HG03064 (cell line): Measurements from ENCODE around the gene BCL7B.
"Not testable (repeated sequence)": the region's sequence is repeated elsewhere in the genome, so short reads cannot be mapped to it uniquely, and the experiment has no call there.

ENCODE experiments used
- ATAC-seq: cut with Tn5 transposase; IDR thresholded peaks from one replicate; pipeline ENCODE4 v1.9.1; 2021; ENCODE audit warnings: low read depth; ENCODE audit not compliant: unreplicated experiment

BCL7B gene

GRCh38 chr7:73537051-73537450, 20.4 kb downstream of the BCL7B start:
- ATAC-seq: no peak

GRCh38 chr7:73536479-73536878, 21.0 kb downstream of the BCL7B start:
- ATAC-seq: no peak

DNA sequence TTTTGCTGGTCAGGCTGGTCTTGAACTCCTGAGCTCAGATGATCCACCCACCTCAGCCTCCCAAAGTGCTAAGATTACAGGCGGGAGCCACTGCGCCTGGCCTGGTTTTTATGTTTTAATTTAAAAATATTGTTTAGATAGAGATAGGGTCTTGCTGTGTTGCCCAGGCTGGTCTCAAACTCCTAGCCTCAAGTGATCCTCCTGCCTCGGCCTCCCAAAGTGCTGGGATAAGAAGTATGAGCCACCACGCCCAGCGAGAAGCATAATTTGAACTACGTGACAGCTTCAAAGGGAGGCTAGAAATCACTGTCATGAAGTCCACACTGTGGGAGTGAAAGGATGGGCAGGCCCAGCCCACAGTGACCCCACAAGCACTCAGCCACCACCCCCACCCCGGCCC, 21.6 kb downstream of the BCL7B start:
- not testable (repeated sequence) for ATAC-seq

- no peak for ATAC-seq
Measured at GRCh38 chr7:73533742-73534141, 23.7 kb downstream of the BCL7B start.

DNA sequence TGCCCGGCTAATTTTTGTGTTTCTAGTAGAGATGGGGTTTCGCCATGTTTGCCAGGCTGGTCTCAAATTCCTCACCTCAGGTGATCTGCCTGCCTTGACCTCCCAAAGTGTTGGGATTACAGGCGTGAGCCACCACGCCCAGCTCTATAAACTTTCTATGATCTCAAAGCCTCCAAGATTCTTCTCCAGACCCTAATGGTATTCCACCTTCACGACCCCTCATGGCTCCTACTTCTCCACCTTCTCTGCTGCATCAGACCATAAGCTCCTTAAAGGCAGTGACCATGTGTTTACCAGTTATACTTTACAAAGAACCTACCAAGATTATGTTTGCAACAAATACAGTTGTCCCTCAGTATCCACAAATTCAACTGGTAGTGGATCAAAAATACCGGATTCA, 25.3 kb downstream of the BCL7B start:
- no peak for ATAC-seq

- no peak for ATAC-seq
Measured at GRCh38 chr7:73530800-73531199, 26.7 kb downstream of the BCL7B start.

DNA sequence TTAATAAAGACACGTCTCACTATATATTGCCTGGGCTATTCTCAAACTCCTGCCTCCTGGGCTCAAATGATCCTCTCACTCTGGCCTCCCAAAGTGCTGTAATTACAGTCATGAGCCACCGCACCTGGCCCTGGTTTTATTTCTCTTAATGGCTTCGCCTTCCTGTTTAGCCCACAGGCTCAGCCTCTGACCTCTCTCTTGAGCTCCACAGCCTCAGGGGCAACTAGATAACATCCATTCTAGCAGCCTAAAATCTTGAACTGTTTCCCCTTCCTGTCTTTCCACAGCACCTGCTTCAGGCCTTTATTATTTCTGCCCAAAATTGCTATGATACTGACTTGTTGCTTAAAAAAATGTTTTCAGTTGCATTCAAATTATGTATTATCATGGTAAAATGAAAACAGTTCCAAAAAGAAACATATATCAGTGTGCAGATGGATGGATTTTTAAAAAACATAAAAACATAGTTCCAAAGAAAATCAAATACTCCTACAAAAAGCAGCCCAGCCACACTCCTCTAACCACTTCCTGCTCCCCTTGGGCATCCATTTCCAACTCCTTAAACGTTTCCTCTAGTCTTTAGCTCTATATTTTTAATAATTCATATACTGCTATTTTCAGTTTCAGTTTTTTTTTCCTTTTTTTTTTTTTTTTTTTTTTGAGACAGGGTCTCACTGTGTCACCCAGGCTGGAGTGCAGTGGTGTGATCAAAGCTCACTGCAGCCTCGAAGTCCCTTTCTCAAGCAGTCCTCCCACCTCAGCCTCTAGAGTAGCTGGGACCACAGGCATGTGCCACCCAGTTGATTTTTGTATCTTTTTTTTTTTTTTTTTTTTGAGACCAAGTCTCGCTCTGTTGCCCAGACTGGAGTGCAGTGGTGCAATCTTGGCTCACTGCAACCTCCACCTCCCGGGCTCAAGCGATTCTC, 30.3 kb downstream of the BCL7B start:
- no peak for ATAC-seq

- not testable (repeated sequence) for ATAC-seq
Measured at GRCh38 chr7:73526158-73526494, 31.4 kb downstream of the BCL7B start.

DNA sequence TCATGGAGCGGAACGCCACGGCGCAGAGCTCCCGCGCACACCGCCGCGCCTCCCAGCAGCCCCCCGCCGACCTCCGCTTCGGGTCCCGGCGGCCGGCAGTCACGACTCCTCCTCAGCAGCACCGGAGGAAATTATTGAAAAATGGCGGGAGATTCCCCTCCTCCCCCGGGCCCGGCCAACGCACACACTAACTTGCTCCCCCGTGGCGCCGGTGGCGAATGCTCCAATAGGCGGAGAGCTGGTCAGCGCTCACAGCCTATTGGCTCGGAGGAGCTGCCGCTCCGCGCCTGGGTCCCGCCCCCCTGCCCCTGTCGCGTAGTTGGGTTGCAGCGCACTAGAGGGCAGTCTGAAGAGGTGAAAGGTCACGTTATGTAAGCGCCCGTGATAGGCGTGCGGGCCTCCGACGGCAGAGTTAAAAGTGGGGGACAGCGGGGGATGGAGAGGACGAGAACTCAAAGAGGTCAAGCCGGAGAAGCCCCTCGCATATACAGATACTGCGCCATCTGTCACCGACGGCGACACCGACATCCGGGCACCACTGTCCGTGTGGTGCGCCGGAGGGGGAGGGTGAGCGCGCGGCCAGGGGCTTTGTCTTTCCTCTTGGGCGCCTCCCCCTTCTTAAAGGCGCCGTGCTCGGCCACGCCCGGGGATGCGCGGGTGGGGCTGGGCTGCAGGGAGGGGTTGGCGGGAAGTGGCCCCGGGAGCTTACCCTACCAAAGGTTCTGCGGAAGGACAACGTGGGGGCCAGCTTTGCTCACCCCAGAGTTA, 35.2 kb downstream of the BCL7B start, which contains the start of gene BAZ1B:
Gene BAZ1B, minus strand, starts transcription at position 189 of the 768 bp plus-strand sequence. CDS start 360 bp downstream, outside the sequence.
- peak; percentile 70 for ATAC-seq

DNA sequence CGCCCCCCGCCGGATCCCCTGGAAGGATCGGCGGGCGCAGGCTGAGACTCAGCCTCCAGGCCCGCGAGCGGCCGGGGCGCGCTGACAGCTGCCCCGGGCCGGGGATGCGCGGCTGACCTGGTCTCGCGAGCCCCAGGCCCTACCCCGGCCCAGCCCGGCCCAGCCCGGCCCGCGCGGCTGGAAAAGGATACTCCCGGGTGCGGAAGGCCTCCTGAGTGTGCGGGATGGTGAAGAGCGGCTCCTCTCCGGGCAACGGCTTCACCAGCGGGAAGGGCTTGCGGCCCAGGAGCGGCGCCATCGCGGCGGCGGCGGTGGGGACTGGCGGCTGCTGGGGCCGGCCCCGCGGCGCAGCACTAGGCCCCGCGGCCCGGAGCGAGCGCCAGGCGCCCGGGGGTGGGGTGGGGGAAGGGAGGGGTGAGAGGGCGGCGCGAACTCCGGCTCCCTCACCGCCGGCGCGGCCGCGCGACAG, 35.8 kb downstream of the BCL7B start:
- peak; percentile 30 for ATAC-seq

GRCh38 chr7:73520673-73521635, 36.5 kb downstream of the BCL7B start:
- no peak for ATAC-seq

- no peak for ATAC-seq
Measured at GRCh38 chr7:73519867-73520672, 37.4 kb downstream of the BCL7B start.

GRCh38 chr7:73518470-73518869, 39.0 kb downstream of the BCL7B start:
- no peak for ATAC-seq

- ATAC-seq: no peak
Measured at GRCh38 chr7:73517241-73517995, 40.1 kb downstream of the BCL7B start.

- ATAC-seq: no peak
Measured at GRCh38 chr7:73515178-73515577, 42.3 kb downstream of the BCL7B start.

DNA sequence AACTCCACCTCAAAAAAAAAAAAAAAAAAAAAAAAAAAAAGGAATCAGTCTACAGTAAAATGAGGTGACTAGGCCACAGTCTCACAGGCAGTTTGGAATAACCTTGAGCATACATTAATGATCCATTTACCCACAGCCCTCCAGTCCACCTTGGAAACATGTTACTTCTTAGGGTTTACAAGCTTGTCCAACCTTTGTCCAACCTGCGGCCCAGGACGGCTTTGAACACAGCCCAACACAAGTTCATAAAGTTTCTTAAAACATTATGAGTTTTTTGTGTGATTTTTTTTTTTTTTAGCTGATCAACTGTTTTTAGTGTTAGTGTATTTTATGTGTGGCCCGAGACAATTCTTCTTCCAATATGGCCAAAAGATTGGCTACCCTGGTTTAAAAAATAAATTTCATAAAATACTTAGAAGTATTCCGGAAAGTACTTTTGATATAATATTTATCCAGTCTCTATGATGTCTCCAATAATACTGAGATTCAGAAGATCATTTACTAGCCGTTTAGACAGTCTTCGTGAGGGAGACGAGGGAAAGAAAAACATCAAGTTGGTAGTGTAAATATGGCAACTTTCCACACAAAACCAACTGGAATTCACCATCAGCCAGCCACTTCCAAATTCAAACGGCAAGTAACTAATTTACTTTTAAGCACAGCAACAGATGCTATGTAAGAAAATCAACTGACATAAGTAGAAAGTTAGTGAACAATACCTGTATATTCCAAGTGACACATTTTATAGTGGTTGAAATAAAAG, 45.3 kb downstream of the BCL7B start:
- ATAC-seq: no peak

- no peak for ATAC-seq
Measured at GRCh38 chr7:73509463-73509862, 48.0 kb downstream of the BCL7B start.

DNA sequence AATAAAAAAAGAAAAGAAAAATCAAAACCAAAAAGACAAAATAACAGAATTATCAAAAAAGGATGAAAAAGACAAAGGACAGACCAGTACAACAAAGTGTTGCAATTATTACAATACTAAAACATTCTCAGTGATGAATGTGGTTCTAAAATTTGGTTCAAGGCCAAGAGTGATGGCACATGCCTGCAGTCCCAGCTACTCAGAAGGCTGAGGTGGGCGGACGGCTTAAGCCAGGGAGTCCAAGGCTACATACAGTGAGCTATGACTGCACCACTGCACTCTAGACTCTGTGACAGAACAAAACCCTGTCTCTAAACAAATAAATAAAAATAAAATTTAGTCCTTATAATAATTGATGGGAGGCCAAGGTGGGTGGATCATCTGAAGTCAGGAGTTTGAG, 49.9 kb downstream of the BCL7B start:
- no peak for ATAC-seq
